ENCODE measurements around the gene TDRD10. TPM values are rescaled to one million over a fixed set of nuclear protein-coding genes. Genes with fewer than 3 reads are reported as not detected.
"Not testable (repeated sequence)": the region's sequence is repeated elsewhere in the genome, so short reads cannot be mapped to it uniquely, and the experiment has no call there.

TDRD10 gene
- total RNA-seq, 2 experiments from 2014 or later, result not detected

GRCh38 chr1:154521695-154522094, 19.7 kb downstream of the TDRD10 start:
- DNase-seq, result no peak
- Mint-ChIP-seq H3K4me3 (no peak overlapping the region), H3K4me1 (peaks cover 3% of the 10 kb centered on the region), H3K36me3 (no peaks in the 10 kb centered on the region), H3K9me3 (no peaks in the 10 kb centered on the region), H3K27me3 (no peaks in the 10 kb centered on the region), H3K27ac (no peak overlapping the region)

GRCh38 chr1:154524881-154525280, 22.9 kb downstream of the TDRD10 start:
- H3K4me1 Mint-ChIP-seq, result peaks cover 3% of the 10 kb centered on the region
- H3K36me3 Mint-ChIP-seq, result no peaks in the 10 kb centered on the region
- peaks cover 3% of the 10 kb centered on the region for H3K27me3 Mint-ChIP-seq
- H3K9me3 Mint-ChIP-seq, result no peaks in the 10 kb centered on the region
- H3K27ac Mint-ChIP-seq, result no peak overlapping the region
- DNase-seq, result no peak
- H3K4me3 Mint-ChIP-seq, result no peak overlapping the region

- no peaks in the 10 kb centered on the region for H3K9me3 Mint-ChIP-seq
- no peak for DNase-seq
- H3K36me3 Mint-ChIP-seq, result no peaks in the 10 kb centered on the region
- H3K4me1 Mint-ChIP-seq, result no peaks in the 10 kb centered on the region
- H3K4me3 Mint-ChIP-seq, result no peak overlapping the region
- peaks cover 3% of the 10 kb centered on the region for H3K27me3 Mint-ChIP-seq
- no peak overlapping the region for H3K27ac Mint-ChIP-seq
Observed at GRCh38 chr1:154527192-154527591, 25.2 kb downstream of the TDRD10 start.

GRCh38 chr1:154529308-154529707, 27.3 kb downstream of the TDRD10 start:
- no peak overlapping the region for H3K4me3 Mint-ChIP-seq
- peaks cover 3% of the 10 kb centered on the region for H3K27me3 Mint-ChIP-seq
- no peaks in the 10 kb centered on the region for H3K4me1 Mint-ChIP-seq
- no peaks in the 10 kb centered on the region for H3K9me3 Mint-ChIP-seq
- no peak overlapping the region for H3K27ac Mint-ChIP-seq
- no peaks in the 10 kb centered on the region for H3K36me3 Mint-ChIP-seq
- DNase-seq, result no peak

- H3K4me3 Mint-ChIP-seq, DNase-seq, H3K36me3 Mint-ChIP-seq, H3K27ac Mint-ChIP-seq, H3K9me3 Mint-ChIP-seq, H3K4me1 Mint-ChIP-seq, H3K27me3 Mint-ChIP-seq: not testable (repeated sequence)
Observed at GRCh38 chr1:154531950-154532349, 29.9 kb downstream of the TDRD10 start.

GRCh38 chr1:154533952-154534844, 32.2 kb downstream of the TDRD10 start:
- peaks cover under 1% of the 10 kb centered on the region for H3K27me3 Mint-ChIP-seq
- DNase-seq, result no peak
- H3K9me3 Mint-ChIP-seq, result no peaks in the 10 kb centered on the region
- H3K4me1 Mint-ChIP-seq, result no peaks in the 10 kb centered on the region
- H3K36me3 Mint-ChIP-seq, result no peaks in the 10 kb centered on the region
- no peak overlapping the region for H3K27ac Mint-ChIP-seq
- no peak overlapping the region for H3K4me3 Mint-ChIP-seq

- H3K27me3 Mint-ChIP-seq, result peaks cover 4% of the 10 kb centered on the region
- no peak overlapping the region for H3K27ac Mint-ChIP-seq
- H3K4me1 Mint-ChIP-seq, result no peaks in the 10 kb centered on the region
Observed at GRCh38 chr1:154536570-154536969, 34.6 kb downstream of the TDRD10 start.

GRCh38 chr1:154539486-154540483, 37.8 kb downstream of the TDRD10 start:
- no peaks in the 10 kb centered on the region for H3K36me3 Mint-ChIP-seq
- DNase-seq, result no peak
- H3K27ac Mint-ChIP-seq, result no peak overlapping the region
- no peaks in the 10 kb centered on the region for H3K9me3 Mint-ChIP-seq
- H3K4me3 Mint-ChIP-seq, result no peak overlapping the region
- H3K27me3 Mint-ChIP-seq, result peaks cover 4% of the 10 kb centered on the region
- no peaks in the 10 kb centered on the region for H3K4me1 Mint-ChIP-seq

More at GRCh38 chr1:154536570-154536969, 34.6 kb downstream of the TDRD10 start:
- Mint-ChIP-seq H3K36me3 (no peaks in the 10 kb centered on the region), H3K4me3 (no peak overlapping the region), H3K9me3 (no peaks in the 10 kb centered on the region)
- no peak for DNase-seq

GRCh38 chr1:154541231-154541630, 39.2 kb downstream of the TDRD10 start:
- no peak overlapping the region for H3K27ac Mint-ChIP-seq
- peaks cover 4% of the 10 kb centered on the region for H3K27me3 Mint-ChIP-seq
- H3K4me3 Mint-ChIP-seq, result no peak overlapping the region
- no peaks in the 10 kb centered on the region for H3K36me3 Mint-ChIP-seq
- H3K4me1 Mint-ChIP-seq, result no peaks in the 10 kb centered on the region
- H3K9me3 Mint-ChIP-seq, result no peaks in the 10 kb centered on the region
- no peak for DNase-seq

- Mint-ChIP-seq H3K4me3 (no peak overlapping the region), H3K9me3 (no peaks in the 10 kb centered on the region), H3K4me1 (peaks cover 8% of the 10 kb centered on the region), H3K27me3 (no peaks in the 10 kb centered on the region), H3K36me3 (peaks cover 5% of the 10 kb centered on the region), H3K27ac (no peak overlapping the region)
- peak; percentile 63 for DNase-seq
Observed at GRCh38 chr1:154546264-154547063, 44.4 kb downstream of the TDRD10 start.

GRCh38 chr1:154547105-154547732, 45.2 kb downstream of the TDRD10 start:
- Mint-ChIP-seq H3K4me3 (no peak overlapping the region), H3K27me3 (no peaks in the 10 kb centered on the region), H3K9me3 (no peaks in the 10 kb centered on the region), H3K27ac (no peak overlapping the region), H3K36me3 (peaks cover 5% of the 10 kb centered on the region), H3K4me1 (peaks cover 8% of the 10 kb centered on the region)
- DNase-seq, result no peak

GRCh38 chr1:154548028-154548427, 46.0 kb downstream of the TDRD10 start:
- H3K9me3 Mint-ChIP-seq, result no peaks in the 10 kb centered on the region
- peaks cover 8% of the 10 kb centered on the region for H3K4me1 Mint-ChIP-seq
- no peak for DNase-seq
- H3K27me3 Mint-ChIP-seq, result no peaks in the 10 kb centered on the region
- H3K4me3 Mint-ChIP-seq, result no peak overlapping the region
- no peak overlapping the region for H3K27ac Mint-ChIP-seq
- H3K36me3 Mint-ChIP-seq, result peaks cover 7% of the 10 kb centered on the region

- Mint-ChIP-seq H3K4me3 (no peak overlapping the region), H3K4me1 (peaks cover 8% of the 10 kb centered on the region), H3K36me3 (peaks cover 15% of the 10 kb centered on the region), H3K27ac (no peak overlapping the region), H3K27me3 (no peaks in the 10 kb centered on the region), H3K9me3 (no peaks in the 10 kb centered on the region)
- no peak for DNase-seq
Observed at GRCh38 chr1:154549202-154549770, 47.3 kb downstream of the TDRD10 start.

- Mint-ChIP-seq H3K9me3 (no peaks in the 10 kb centered on the region), H3K27ac (no peak overlapping the region), H3K4me1 (peaks cover 8% of the 10 kb centered on the region), H3K27me3 (no peaks in the 10 kb centered on the region), H3K36me3 (peaks cover 19% of the 10 kb centered on the region), H3K4me3 (no peak overlapping the region)
- no peak for DNase-seq
Observed at GRCh38 chr1:154550070-154550469, 48.1 kb downstream of the TDRD10 start.

All from activated naive CD8-positive, alpha-beta T cell treated with anti-CD3 and anti-CD28 coated beads for 36 hours (primary cell).